RPMI7951 (cell line): ENCODE results near the gene PLAAT5. TPM values are rescaled to one million over a fixed set of nuclear protein-coding genes. Genes with fewer than 3 reads are reported as not detected.

ENCODE experiments used
- DNase-seq: peaks from one replicate; pipeline ENCODE4 v3.0.0-alpha.2; 2012; ENCODE audit warnings: low read depth
- total RNA-seq: library from RNA; depleted of rRNA; stranded (reverse); fragments of >200 nt; shearing (Covaris generic); gene quantifications from 2 replicates; pipeline ENCODE4 v1.2.3, GENCODE V29; 2014

PLAAT5 gene
- total RNA-seq, 1 experiment from 2014 or later = not detected

- no peak for DNase-seq
Measured at GRCh38 chr11:63512816-63513215, 21.8 kb upstream of the PLAAT5 start.

GRCh38 chr11:63511048-63511748 is 20.2 kb upstream of the PLAAT5 start:
- no peak for DNase-seq

GRCh38 chr11:63510360-63511047 is 19.5 kb upstream of the PLAAT5 start:
- peak; percentile 56 for DNase-seq

- no peak for DNase-seq
Measured at GRCh38 chr11:63508745-63509144, 17.8 kb upstream of the PLAAT5 start.

- DNase-seq = peak; percentile 41
Measured at GRCh38 chr11:63508009-63508408, 17.0 kb upstream of the PLAAT5 start.

- no peak for DNase-seq
Measured at GRCh38 chr11:63507511-63507910, 16.5 kb upstream of the PLAAT5 start.

GRCh38 chr11:63506876-63507275 is 15.9 kb upstream of the PLAAT5 start:
- no peak for DNase-seq

- DNase-seq = peak; percentile 14
Measured at GRCh38 chr11:63505857-63506528, 15.0 kb upstream of the PLAAT5 start, which contains the start of gene LGALS12. LGALS12 (plus strand) TSS chr11:63506084; CDS start chr11:63506459, 375 bp downstream.

GRCh38 chr11:63504933-63505586 is 14.1 kb upstream of the PLAAT5 start:
- DNase-seq = no peak

- DNase-seq = no peak
Measured at GRCh38 chr11:63504054-63504453, 13.1 kb upstream of the PLAAT5 start.

GRCh38 chr11:63503492-63503891 is 12.5 kb upstream of the PLAAT5 start:
- no peak for DNase-seq

- DNase-seq = no peak
Measured at GRCh38 chr11:63502252-63502820, 11.4 kb upstream of the PLAAT5 start.

- DNase-seq = no peak
Measured at GRCh38 chr11:63501236-63501635, 10.3 kb upstream of the PLAAT5 start.

GRCh38 chr11:63499874-63500273 is 8.9 kb upstream of the PLAAT5 start:
- DNase-seq = no peak

GRCh38 chr11:63494975-63495374 is 4.0 kb upstream of the PLAAT5 start:
- DNase-seq = no peak

GRCh38 chr11:63493127-63493526 is 2.2 kb upstream of the PLAAT5 start:
- DNase-seq = no peak

GRCh38 chr11:63492441-63492840 is 1.5 kb upstream of the PLAAT5 start:
- no peak for DNase-seq

GRCh38 chr11:63491636-63492372 is 837 bp upstream of the PLAAT5 start:
- DNase-seq = no peak

- DNase-seq = no peak
Measured at GRCh38 chr11:63491240-63491587, 247 bp upstream of the PLAAT5 start.

- peak; percentile 72 for DNase-seq
Measured at GRCh38 chr11:63489879-63490278, 1.1 kb downstream of the PLAAT5 start.

- DNase-seq = no peak
Measured at GRCh38 chr11:63488789-63489188, 2.2 kb downstream of the PLAAT5 start.
